Raji (cell line): ENCODE results near the gene SCN9A.

ENCODE experiments used
- POLR2A ChIP-seq: IDR thresholded peaks from 2 replicates; pipeline ENCODE4 v1.6.1; 2011; ENCODE audit warnings: low read depth, low read length, control low read depth; ENCODE audit not compliant: insufficient read depth

SCN9A gene

DNA sequence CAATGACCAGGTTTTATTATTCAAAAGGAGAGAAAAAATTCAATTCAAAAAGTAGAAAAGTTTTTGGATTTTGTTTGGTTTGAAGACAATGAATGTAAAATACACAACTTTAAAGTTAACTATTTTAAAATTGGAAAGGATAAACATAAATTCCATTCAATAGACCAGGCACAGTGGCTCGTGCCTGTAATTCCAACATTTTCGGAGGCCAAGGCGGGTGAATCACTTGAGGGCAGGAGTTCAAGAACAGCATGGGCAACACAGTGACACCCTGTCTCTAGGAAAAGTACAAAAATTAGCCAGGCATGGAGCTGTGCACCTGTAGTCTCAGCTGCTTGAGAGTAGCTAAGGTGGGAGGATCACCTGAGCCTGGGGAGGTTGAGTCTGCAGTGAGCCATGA is 54.7 kb downstream of the SCN9A start:
- TF ChIP-seq POLR2A: no peak

- no peak for TF ChIP-seq POLR2A
Measured at GRCh38 chr2:166314022-166314759, 61.6 kb downstream of the SCN9A start.

DNA sequence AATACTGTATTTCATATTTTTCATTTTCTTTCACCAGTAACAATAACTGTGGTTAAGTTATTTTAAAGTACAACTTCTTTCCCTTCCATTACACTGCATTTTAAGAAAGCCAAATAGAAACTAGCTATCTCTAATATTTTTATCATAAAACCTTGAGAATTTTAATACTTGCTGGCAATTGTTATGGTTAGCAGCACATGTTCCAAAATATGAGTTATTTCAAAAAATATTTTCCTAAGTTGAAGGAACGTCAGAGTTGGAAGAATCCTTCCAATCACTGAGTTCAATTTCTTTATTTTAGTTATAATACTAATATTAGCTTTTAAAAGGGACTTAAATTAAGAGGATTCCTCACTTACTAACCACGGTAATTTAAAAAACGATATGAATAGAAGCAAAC is 68.4 kb downstream of the SCN9A start:
- TF ChIP-seq POLR2A: no peak

DNA sequence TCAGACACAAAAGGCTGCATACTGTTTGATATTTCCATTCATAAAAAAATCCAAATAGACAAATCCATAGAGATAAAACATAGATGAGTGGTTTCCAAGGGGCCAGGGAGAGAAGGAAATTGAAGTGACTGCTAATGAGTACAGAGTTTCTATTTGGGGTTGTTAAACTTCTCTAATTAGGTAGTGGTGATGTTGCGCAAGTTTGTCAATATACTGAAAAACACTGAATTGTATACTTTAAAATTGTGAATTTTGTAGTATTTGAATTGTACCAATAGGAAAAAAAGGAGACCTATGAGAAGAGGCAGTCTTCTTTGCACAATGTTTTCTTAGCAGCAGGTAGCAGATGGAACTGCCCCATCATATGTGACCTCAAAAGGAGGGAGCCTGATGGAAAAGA is 71.1 kb downstream of the SCN9A start:
- TF ChIP-seq POLR2A: no peak

- no peak for TF ChIP-seq POLR2A
Measured at GRCh38 chr2:166302036-166302435, 73.7 kb downstream of the SCN9A start.

GRCh38 chr2:166297951-166298350 is 77.8 kb downstream of the SCN9A start:
- TF ChIP-seq POLR2A: no peak

- no peak for TF ChIP-seq POLR2A
Measured at GRCh38 chr2:166293984-166294383, 81.8 kb downstream of the SCN9A start.

GRCh38 chr2:166285215-166285614 is 90.5 kb downstream of the SCN9A start:
- no peak for TF ChIP-seq POLR2A

DNA sequence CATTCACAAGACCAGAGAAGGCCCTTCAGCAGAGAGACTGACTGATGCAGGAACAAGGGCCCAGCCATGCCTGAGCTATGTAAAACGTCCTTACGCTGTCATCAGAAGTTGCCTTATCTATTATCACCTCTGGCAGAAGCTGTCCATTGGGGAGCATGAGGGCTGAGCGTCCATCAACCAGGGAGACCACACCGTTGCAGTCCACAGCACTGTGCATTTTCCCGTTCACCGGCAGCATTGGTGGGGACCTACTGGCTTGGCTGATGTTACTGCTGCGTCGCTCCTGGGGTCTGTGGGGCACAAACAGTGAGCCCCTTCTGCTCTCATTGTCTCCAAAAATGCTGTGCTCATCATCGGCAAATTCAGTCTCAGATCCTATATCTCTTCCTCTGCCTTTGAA is 91.4 kb downstream of the SCN9A start:
- no peak for TF ChIP-seq POLR2A

GRCh38 chr2:166282154-166282553 is 93.6 kb downstream of the SCN9A start:
- TF ChIP-seq POLR2A: no peak

DNA sequence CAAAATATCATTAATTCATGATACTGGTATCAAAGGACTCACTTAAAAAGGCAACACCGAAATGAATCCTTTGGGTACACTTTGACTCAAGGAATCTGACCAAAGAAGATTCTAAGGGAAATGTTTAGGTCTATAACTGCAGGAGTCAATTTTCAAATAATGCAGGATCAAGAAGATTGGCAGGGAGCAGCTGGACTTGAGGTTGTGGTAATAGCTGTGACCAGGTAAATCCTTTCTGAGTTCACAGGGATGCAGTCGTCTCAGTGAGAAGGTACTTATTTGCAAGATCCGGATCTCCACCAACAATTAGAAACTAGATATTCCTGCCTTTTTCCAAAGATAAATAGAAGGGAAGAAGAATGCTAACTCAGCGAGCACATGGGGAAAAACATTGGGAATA is 96.9 kb downstream of the SCN9A start:
- no peak for TF ChIP-seq POLR2A

GRCh38 chr2:166270376-166270775 is 105.4 kb downstream of the SCN9A start:
- no peak for TF ChIP-seq POLR2A

- TF ChIP-seq POLR2A: no peak
Measured at GRCh38 chr2:166269322-166269721, 106.4 kb downstream of the SCN9A start.

DNA sequence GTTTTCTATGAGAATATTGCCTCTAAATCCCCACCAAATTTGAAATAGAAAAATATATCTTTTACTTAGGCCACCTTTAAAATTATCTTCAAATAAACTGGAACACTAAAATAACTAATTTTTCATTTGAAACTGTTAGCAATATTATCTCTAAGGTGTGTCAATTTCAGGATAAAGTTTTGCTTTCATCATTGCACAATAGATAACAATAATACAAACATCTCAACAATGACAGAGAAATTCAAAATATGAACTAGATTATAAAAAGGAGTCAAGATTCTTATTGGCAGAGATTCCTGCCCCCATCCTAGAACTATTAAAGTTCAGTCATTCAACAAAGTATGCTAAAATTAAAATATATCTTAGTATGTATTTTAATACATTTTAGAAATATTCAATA is 117.9 kb downstream of the SCN9A start:
- TF ChIP-seq POLR2A: no peak

- no peak for TF ChIP-seq POLR2A
Measured at GRCh38 chr2:166256896-166257295, 118.8 kb downstream of the SCN9A start.

DNA sequence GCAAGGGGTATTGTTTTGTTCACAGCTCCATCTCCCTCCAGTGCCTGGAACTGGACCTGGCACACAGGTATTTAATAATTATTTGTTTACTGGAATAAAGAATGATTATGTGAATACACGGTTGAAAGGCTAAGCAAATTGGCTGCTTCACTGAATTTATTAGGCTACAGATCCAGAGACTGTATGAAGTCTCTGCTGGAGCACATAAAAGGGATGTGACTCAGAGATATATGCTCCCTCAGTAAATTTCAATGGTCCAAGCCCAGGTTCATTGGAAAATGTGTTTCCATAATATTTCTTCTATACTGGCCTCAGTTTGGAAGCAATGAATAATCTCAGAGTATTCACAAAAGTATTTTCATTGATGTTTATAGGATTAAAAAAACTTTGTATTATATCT is 126.4 kb downstream of the SCN9A start:
- TF ChIP-seq POLR2A: no peak

DNA sequence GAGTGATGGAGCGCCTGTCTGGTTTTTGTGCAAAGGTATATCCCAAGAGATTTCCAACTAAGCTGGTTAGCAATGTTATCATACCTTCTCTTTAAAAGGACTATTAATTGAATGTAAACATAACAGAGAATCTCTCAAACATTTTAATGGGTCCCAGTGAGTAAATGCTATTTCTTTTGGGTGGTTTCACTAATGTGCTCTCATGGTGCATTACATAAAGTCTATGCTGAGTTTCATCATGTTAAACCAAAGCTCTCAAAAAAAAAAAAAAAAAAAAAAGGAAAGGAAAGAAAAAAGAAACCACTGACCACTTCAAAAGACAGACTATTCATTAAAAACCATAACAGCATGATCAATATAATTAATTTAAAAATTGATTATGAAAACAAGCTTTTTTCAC is 128.8 kb downstream of the SCN9A start:
- TF ChIP-seq POLR2A: no peak
